ENCODE results near the gene DBP. TPM values are rescaled to one million over a fixed set of nuclear protein-coding genes. Genes with fewer than 3 reads are reported as not detected.

DBP gene
- total and polyA plus RNA-seq, 2 of the 13 experiments (the other 11 are each of a cell fraction or from before 2014, with no cell fraction given): 1.7 to 5.8 TPM

GRCh38 chr19:48664476-48664875 lies 27.3 kb upstream of the DBP start (continued):
- TF ChIP-seq SNRNP70 (IDR thresholded peaks at IDR 0.05; ENCODE audit: low read depth, low read length) (no peak), HNF4A (CRISPR knock-in tag; IDR thresholded peaks at IDR 0.05) (no peak), THAP7 (CRISPR knock-in tag; IDR thresholded peaks at IDR 0.05) (no peak), SIX4 (CRISPR knock-in tag; IDR thresholded peaks at IDR 0.05) (no peak)

GRCh38 chr19:48663667-48664066 lies 26.5 kb upstream of the DBP start:
- Histone ChIP-seq H3K79me2 (ENCODE audit: insufficient read depth, low read length) (no peaks in the 10 kb centered on the region), H3K9ac (ENCODE audit: insufficient read depth, low read depth, low read length) (no peak overlapping the region), H3K9me3 (ENCODE audit: low read length) (no peaks in the 10 kb centered on the region), H3K4me3 (replicated peaks in 1 of 3; ENCODE audit: insufficient read depth in 1 of 3, low read depth in 2 of 3, low read length in 3 of 3) (no peak overlapping the region), H3K27me3 (ENCODE audit: control insufficient read depth in 1 of 2, insufficient read depth in 2 of 2, low read length in 2 of 2) (peaks cover 1 to 6% of the 10 kb centered on the region in 2 experiments; a peak in 2 of 5 replicates), H4K20me1 (ENCODE audit: insufficient read depth, low read length) (no peaks in the 10 kb centered on the region), H3K4me2 (ENCODE audit: low read depth, low read length) (no peak overlapping the region), H2AFZ (ENCODE audit: low read length) (no peak overlapping the region), H3K27ac (ENCODE audit: extremely low read length, insufficient read depth, low read length) (no peak overlapping the region), H3K4me1 (ENCODE audit: insufficient read depth, low read length) (no peaks in the 10 kb centered on the region), H3K36me3 (replicated peaks in 1 of 2; ENCODE audit: control insufficient read depth in 1 of 2, insufficient read depth in 2 of 2, low read length in 2 of 2) (no peaks in the 10 kb centered on the region)
- in situ Hi-C loops (cut with HindIII; ENCODE audit: extremely low pct_ligation_motif_present, low pct_unique_long_range_greater_than_20kb) (no loop called here), intact Hi-C loops (cut with micrococcal nuclease; ENCODE audit: unreplicated experiment) (no loop called here)
- WGBS (ENCODE audit: low lambda C conversion rate): 10% methylated on average over 4 of the region's 4 CpGs
- CTCF ChIA-PET (ENCODE audit: low intra/inter-chr PET ratio, low total read pairs): no interaction called here
- ATAC-seq: no peak
- POLR2A ChIA-PET: interaction anchor here (1.1 kb wide), 1 partner anchor 10 kb away, joined by 6 read pairs; no protein-coding TSS in a partner anchor
- no TSS peak for BruUV-seq (replicated peaks)
- TF ChIP-seq ARNT2 (CRISPR knock-in tag; IDR thresholded peaks at IDR 0.05; ENCODE audit: low read depth): no peak
- no peak for TF ChIP-seq SRF (IDR thresholded peaks at IDR 0.05; ENCODE audit: low read depth, low read length)
- no peak for TF ChIP-seq ZNF850 (CRISPR knock-in tag; conservative IDR thresholded peaks at IDR 0.05)
- no peak for TF ChIP-seq GABPA (IDR thresholded peaks at IDR 0.05; ENCODE audit: low read depth, low read length)
- no peak for TF ChIP-seq GABPA (CRISPR knock-in tag; IDR thresholded peaks at IDR 0.05; ENCODE audit: low read depth)
- FAIRE-seq: no peak
- DNase-seq (ENCODE audit: low spot score): no peak

Measured in HepG2 (cell line).